MM.1S (cell line): ENCODE data around the gene MPRIP.

Source experiments
- DNase-seq: peaks from one replicate; pipeline ENCODE4 v3.0.0-alpha.2; 2015
- H2AFZ ChIP-seq: fragments of 300-600 bp; sonication (generic); 2 replicates; pipeline ENCODE4 v1.6.0; 2016; ENCODE audit warnings: antibody characterized with exemption, low read length
- H3F3A ChIP-seq: fragments of 300-600 bp; sonication (generic); 2 replicates; pipeline ENCODE4 v1.6.1; 2016; ENCODE audit warnings: mild to moderate bottlenecking, antibody characterized with exemption, low read length, moderate library complexity, mixed read lengths; ENCODE audit not compliant: insufficient read depth
- H3K27ac ChIP-seq: fragments of 300-600 bp; sonication (generic); 2 replicates; pipeline ENCODE4 v1.5.1; 2016; ENCODE audit warnings: mild to moderate bottlenecking, low read length
- H3K27me3 ChIP-seq: fragments of 300-600 bp; sonication (generic); replicated peaks from 2 replicates; pipeline ENCODE4 v1.6.0; 2016; ENCODE audit warnings: low read length; ENCODE audit not compliant: insufficient read depth
- H3K36me3 ChIP-seq: fragments of 300-600 bp; sonication (generic); replicated peaks from 2 replicates; pipeline ENCODE4 v1.6.1; 2016; ENCODE audit warnings: mild to moderate bottlenecking, low read length, mixed read lengths; ENCODE audit not compliant: insufficient read depth
- H3K4me1 ChIP-seq: fragments of 300-600 bp; sonication (generic); 2 replicates; pipeline ENCODE4 v1.6.1; 2016; ENCODE audit warnings: low read length, mixed read lengths
- H3K4me2 ChIP-seq: fragments of 300-600 bp; sonication (generic); 2 replicates; pipeline ENCODE4 v1.6.0; 2016; ENCODE audit warnings: low read depth, low read length
- H3K4me3 ChIP-seq: fragments of 300-600 bp; sonication (generic); 2 replicates; pipeline ENCODE4 v1.5.1; 2016; ENCODE audit warnings: low read length, mixed read lengths
- H3K79me2 ChIP-seq: fragments of 300-600 bp; sonication (generic); 2 replicates; pipeline ENCODE4 v1.6.1; 2016; ENCODE audit warnings: mixed run types, low read length, mixed read lengths
- H3K9ac ChIP-seq: fragments of 300-600 bp; sonication (generic); 2 replicates; pipeline ENCODE4 v1.6.1; 2016; ENCODE audit warnings: low read length, mixed read lengths
- H3K9me2 ChIP-seq: fragments of 300-600 bp; sonication (generic); replicated peaks from 2 replicates; pipeline ENCODE4 v1.6.1; 2016; ENCODE audit warnings: mild to moderate bottlenecking, low read length, mixed read lengths; ENCODE audit not compliant: insufficient read depth
- H3K9me3 ChIP-seq: fragments of 300-600 bp; sonication (generic); replicated peaks from 2 replicates; pipeline ENCODE4 v1.6.1; 2016; ENCODE audit warnings: mild to moderate bottlenecking, low read length, mixed read lengths; ENCODE audit not compliant: insufficient read depth
- H4K20me1 ChIP-seq: fragments of 300-600 bp; sonication (generic); 2 replicates; pipeline ENCODE4 v1.6.1; 2016; ENCODE audit warnings: mild to moderate bottlenecking, low read length, moderate library complexity, mixed read lengths; ENCODE audit not compliant: insufficient read depth
- EZH2 ChIP-seq: fragments of 300-600 bp; sonication (generic); optimal IDR thresholded peaks from 2 replicates; pipeline ENCODE3; 2017; ENCODE audit warnings: low read depth, mild to moderate bottlenecking, antibody characterized with exemption, low read length, mixed read lengths
- EZH2phosphoT487 ChIP-seq: fragments of 300-600 bp; sonication (generic); IDR thresholded peaks from 2 replicates; pipeline ENCODE4 v1.6.1; 2018; ENCODE audit warnings: antibody characterized with exemption, low read length
- TF ChIP-seq, protein P1 (sequence below): fragments of 300-600 bp; sonication (generic); IDR thresholded peaks from 2 replicates; pipeline ENCODE4 v1.5.1; 2016; ENCODE audit warnings: antibody characterized with exemption, low read length, mixed read lengths

MPRIP gene

GRCh38 chr17:17052462-17053221 is 10.4 kb downstream of the MPRIP start:
- H3K79me2 ChIP-seq: peaks cover 98% of the 10 kb centered on the region
- H3K4me2 ChIP-seq: no peak overlapping the region
- DNase-seq: no peak
- no peaks in the 10 kb centered on the region for H3F3A ChIP-seq
- H3K4me3 ChIP-seq: no peak overlapping the region
- no peaks in the 10 kb centered on the region; the same call in 1 of the 2 replicates for H3K36me3 ChIP-seq
- TF ChIP-seq, protein P1, sequence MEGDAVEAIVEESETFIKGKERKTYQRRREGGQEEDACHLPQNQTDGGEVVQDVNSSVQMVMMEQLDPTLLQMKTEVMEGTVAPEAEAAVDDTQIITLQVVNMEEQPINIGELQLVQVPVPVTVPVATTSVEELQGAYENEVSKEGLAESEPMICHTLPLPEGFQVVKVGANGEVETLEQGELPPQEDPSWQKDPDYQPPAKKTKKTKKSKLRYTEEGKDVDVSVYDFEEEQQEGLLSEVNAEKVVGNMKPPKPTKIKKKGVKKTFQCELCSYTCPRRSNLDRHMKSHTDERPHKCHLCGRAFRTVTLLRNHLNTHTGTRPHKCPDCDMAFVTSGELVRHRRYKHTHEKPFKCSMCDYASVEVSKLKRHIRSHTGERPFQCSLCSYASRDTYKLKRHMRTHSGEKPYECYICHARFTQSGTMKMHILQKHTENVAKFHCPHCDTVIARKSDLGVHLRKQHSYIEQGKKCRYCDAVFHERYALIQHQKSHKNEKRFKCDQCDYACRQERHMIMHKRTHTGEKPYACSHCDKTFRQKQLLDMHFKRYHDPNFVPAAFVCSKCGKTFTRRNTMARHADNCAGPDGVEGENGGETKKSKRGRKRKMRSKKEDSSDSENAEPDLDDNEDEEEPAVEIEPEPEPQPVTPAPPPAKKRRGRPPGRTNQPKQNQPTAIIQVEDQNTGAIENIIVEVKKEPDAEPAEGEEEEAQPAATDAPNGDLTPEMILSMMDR: no peak
- TF ChIP-seq EZH2 (no peak), EZH2phosphoT487 (no peak)
- no peaks in the 10 kb centered on the region for H3K4me1 ChIP-seq
- no peaks in the 10 kb centered on the region for H3K9me2 ChIP-seq
- no peak overlapping the region for H2AFZ ChIP-seq
- no peaks in the 10 kb centered on the region for H3K9me3 ChIP-seq
- no peak overlapping the region for H3K9ac ChIP-seq
- H4K20me1 ChIP-seq: peaks cover 55% of the 10 kb centered on the region
- no peak overlapping the region for H3K27ac ChIP-seq
- no peaks in the 10 kb centered on the region for H3K27me3 ChIP-seq

- TF ChIP-seq EZH2phosphoT487 (no peak), EZH2 (no peak)
- TF ChIP-seq, protein P1: no peak
- Histone ChIP-seq H3K9ac (no peak overlapping the region), H3K9me2 (no peaks in the 10 kb centered on the region), H3K36me3 (no peaks in the 10 kb centered on the region; the same call in 1 of the 2 replicates), H3K79me2 (peaks cover 98% of the 10 kb centered on the region), H3K4me1 (no peaks in the 10 kb centered on the region), H3K4me2 (no peak overlapping the region), H3K9me3 (no peaks in the 10 kb centered on the region), H2AFZ (no peak overlapping the region), H4K20me1 (peaks cover 44% of the 10 kb centered on the region), H3K27ac (no peak overlapping the region), H3K27me3 (no peaks in the 10 kb centered on the region), H3K4me3 (no peak overlapping the region), H3F3A (no peaks in the 10 kb centered on the region)
- no peak for DNase-seq
Observed at GRCh38 chr17:17053446-17054379, 11.5 kb downstream of the MPRIP start.

DNA sequence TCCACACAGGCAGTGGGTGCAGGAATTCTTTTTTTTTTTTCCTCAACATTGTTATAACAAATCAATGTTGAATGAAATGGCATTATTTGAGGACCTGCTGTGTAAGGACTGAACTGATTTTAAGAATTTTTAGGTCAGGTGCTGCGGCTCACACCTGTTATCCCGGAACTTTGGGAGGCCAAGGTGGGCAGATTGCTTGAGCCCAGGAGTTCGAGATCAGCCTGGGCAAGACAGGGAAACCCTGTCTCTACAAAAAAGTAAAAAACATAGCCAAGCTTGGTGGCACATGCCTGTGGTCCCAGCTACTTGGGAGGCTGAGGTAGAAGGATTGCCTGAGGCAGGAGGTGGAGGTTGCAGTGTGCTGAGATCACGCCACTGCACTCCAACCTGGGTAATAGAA is 12.4 kb downstream of the MPRIP start:
- H4K20me1 ChIP-seq: peaks cover 39% of the 10 kb centered on the region
- no peak for DNase-seq
- peaks cover 98% of the 10 kb centered on the region for H3K79me2 ChIP-seq

More for the DNA sequence above, 12.4 kb downstream of the MPRIP start:
- Histone ChIP-seq H3K27ac (no peak overlapping the region), H3K9me3 (no peaks in the 10 kb centered on the region), H3K4me3 (no peak overlapping the region), H2AFZ (no peak overlapping the region), H3K9me2 (no peaks in the 10 kb centered on the region), H3K4me1 (no peaks in the 10 kb centered on the region), H3K4me2 (no peak overlapping the region), H3K36me3 (no peaks in the 10 kb centered on the region; the same call in 1 of the 2 replicates), H3K9ac (no peak overlapping the region), H3K27me3 (no peaks in the 10 kb centered on the region), H3F3A (no peaks in the 10 kb centered on the region)
- no peak for TF ChIP-seq EZH2phosphoT487
- TF ChIP-seq, protein P1: no peak
- TF ChIP-seq EZH2: no peak
